DMS 273 (cell line): Measurements from ENCODE around the gene TSSK1B.
"Not testable (repeated sequence)": the region's sequence is repeated elsewhere in the genome, so short reads cannot be mapped to it uniquely, and the experiment has no call there.

ENCODE experiments used
- DNase-seq: peaks from one replicate; lab custom pipeline; 2025; ENCODE audit not compliant: unreplicated experiment; lab: John Stamatoyannopoulos, UW

TSSK1B gene, protein sequence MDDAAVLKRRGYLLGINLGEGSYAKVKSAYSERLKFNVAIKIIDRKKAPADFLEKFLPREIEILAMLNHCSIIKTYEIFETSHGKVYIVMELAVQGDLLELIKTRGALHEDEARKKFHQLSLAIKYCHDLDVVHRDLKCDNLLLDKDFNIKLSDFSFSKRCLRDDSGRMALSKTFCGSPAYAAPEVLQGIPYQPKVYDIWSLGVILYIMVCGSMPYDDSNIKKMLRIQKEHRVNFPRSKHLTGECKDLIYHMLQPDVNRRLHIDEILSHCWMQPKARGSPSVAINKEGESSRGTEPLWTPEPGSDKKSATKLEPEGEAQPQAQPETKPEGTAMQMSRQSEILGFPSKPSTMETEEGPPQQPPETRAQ

DNA sequence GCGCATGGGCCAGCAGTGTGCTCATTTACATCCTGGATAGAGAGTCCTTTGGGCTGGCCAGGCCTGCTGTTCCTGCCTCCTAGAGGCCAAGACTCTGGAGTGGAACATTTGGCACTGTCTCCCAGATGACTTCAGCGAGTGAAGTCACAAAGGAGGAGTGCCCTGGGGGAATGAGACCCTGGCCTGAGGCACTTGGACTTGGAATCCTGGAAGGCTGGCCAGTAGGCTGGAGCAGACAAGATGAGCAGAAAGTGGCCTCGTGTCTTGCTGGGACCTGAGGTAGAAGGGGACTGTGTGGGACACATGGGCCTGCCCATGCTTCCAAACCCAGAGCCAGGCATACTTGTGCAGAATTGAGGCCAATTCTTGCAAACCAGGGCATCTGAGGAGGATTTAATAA, at the start of gene TSSK1B:
TSSK1B (minus strand) TSS at position 101 of the 400 bp plus-strand sequence. CDS start 150 bp downstream, outside the sequence.
- no peak for DNase-seq

DNA sequence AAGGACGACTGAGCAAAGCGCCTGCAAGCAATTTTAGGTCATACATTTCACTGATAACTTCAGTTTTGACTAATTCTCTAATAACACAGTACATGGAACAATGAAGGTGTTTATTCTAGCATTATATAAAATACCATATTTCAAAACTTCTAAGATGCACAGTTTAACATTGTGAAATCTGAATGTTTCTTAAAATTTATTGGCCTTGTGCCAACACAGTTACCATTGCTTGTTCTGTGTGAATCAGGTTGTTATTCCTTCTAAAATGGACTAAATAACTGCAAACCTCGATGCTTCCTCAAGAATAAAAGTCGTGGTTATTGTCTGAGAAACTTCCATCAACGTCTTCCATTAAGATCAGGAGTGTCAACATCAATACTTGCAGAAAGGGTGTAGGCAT, 45.5 kb upstream of the TSSK1B start:
- DNase-seq, result no peak

DNA sequence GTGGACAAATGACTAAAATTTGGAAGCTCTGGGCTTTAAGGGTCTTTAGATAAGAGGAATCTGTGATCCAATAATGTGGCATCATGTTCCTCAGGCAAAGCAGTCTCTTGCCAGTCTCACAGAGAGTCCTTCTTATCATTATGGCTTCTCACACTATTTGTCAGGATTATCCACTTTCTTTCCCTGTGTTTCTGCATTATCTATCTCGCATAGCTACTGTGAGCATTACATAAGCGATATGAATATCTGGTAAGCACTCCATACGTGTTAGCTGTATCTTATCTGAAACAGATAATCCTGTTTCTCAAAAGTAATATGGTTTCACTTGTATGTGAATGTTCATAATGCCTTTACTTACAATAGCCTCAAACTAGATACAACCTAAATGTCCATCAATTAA, 43.9 kb upstream of the TSSK1B start:
- DNase-seq, result no peak

DNA sequence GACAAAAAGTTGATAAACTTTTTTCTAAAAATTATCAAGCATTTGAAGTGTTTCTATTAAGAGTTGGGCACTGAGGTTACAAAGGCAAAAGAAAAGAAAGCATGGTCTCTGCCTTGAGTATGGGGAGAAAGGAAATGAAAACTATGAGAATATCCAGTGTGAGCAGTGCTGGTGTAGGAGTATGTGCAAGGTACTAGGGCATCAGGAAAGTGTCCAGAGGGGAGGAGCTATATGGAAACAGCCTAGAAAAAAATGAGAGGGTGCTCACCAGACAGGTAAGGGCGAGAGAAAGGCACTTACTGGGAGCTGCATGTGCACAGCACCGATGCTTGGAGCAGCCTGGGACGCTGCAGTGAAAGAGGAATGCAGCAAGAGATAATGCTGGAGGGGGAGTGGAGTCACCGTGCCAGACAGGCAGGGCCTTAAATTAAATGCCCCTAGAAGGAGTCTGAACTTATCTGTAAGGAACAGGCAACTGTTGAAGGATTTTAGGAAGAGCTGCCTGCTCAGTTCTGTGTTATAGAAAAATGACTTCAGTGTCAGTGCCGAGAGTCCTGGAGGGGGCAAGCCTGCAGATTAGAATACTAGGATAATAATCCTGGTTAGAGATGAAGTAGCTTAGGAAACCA, 39.4 kb upstream of the TSSK1B start:
- no peak for DNase-seq

DNA sequence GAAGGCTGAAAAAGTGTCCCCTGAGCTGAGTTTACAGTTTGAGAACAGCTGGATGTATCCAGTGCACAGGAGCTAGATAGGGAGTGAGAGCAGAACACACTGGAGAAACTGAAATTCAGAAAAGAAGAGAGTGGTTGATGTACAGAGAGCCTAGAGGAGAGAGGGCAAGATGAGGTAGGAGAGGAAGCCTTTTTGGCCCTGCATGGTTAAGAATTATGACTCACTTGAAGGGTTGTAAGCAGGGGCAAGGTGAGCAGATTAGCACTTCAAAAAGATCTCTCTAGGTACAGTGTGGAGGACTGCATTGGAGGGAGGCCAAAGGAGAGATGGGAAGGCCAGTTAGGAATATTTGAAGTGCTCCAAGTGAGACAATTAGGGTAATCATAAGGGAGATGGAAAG, 28.2 kb upstream of the TSSK1B start:
- no peak for DNase-seq

DNA sequence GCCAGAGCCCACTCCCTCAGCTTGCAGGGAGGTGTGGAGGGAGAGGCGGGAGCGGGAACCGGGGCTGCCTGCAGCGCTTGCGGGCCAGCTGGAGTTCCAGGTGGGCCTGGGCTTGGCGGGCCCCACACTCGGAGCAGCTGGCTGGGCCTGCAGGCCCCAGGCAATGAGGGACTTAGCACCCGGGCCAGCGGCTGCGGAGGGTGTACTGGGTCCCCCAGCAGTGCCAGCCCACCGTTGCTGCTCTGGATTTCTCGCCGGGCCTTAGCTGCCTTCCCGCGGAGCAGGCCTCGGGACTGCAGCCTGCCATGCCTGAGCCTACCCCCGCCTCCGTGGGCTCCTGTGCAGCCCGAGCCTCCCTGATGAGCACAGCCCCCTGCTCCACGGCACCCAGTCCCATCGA, 22.3 kb upstream of the TSSK1B start:
- not testable (repeated sequence) for DNase-seq

DNA sequence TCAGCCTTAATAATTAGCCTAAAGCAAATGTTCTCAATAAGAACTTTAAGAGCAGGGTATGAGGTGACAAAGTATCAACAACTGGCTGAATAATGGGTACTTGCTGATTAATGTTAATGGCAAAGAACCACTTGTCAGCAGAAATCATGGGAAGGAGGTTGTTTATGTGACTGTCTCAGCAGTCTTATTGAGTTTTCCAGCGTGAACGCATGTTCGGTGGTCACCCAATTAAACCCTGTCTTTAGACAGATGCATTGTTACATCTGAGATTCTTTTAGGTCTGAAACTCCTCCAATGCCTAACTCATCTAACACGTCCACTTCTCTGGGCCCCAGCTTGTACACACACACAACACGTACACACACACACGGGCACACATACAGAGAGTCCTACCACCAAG, 18.2 kb upstream of the TSSK1B start:
- DNase-seq, result no peak

DNA sequence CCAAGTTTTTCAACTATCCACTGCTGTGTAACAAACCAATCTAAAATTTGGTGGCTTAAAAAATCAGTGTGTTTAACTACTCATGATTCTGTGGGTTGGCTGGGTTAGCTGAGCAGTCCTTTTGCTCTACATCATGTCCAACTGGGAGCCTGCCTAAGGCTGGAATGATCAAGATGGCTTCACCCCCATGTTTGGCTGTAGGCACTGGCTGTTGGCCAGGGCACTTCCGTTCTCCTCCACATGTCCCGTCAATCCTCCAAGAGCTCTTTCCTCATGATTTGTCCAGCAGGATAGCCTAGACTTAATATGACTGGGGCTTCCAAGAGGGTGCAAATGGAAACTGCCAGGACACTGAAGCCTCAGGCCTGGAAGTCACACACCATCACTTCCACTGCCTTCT, 17.0 kb upstream of the TSSK1B start:
- peak; percentile 52 for DNase-seq

DNA sequence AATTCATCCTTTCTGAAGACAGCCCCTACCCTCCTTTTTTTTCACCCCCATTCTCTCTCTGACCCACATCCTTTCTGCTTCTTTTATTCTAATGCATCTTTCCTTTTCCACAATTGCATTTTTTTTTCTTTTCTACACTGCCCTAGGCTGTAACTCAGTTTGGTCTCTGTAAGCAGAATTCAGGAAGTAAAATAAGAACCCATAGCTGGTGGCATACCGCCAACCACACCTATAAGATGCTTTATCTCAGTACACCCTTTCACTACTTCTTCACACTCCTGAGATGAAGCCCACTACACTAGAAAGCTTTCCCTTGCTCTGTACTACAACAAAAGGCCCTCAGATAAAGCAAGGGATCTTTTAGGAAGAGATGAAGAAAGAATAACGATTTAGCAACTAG, 16.1 kb upstream of the TSSK1B start:
- DNase-seq, result peak; percentile 23

DNA sequence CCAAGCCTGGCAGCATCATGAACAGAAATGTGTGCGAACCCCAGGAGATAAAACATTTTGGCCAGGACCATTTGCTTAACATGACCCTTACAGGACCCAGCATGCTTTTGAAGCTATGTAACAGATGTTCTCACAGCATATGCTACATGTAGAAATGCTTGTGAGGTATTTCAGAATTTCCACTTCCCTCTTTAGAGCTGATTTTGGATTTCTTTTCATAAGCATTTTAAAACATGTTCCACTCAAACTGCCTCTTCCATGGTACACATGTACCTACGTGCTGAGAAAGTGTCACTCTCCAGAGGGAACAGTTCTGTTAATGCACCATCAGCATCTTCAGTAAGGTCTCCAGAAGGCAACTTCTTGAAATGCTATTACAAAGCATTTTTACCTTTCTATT, 15.7 kb upstream of the TSSK1B start:
- DNase-seq, result peak; percentile 58

DNA sequence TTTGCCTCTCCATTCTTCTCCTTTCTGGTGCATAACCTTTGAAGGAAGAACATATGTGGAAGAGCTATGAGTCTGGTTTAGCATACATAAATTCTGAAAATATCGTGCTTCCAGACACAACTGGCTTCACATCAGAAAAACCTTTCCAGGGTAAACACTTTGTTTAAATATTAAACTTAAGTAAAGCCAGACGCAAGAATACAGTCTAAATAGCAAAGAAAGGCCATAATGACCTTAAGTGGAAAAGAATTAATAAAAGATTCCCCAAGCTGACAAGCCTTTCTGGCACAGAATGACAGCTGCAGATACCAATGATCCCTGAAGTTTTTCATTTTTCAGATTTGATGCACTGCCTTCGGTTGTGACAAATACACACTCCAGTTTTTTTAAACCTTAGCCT, 13.5 kb upstream of the TSSK1B start:
- no peak for DNase-seq

DNA sequence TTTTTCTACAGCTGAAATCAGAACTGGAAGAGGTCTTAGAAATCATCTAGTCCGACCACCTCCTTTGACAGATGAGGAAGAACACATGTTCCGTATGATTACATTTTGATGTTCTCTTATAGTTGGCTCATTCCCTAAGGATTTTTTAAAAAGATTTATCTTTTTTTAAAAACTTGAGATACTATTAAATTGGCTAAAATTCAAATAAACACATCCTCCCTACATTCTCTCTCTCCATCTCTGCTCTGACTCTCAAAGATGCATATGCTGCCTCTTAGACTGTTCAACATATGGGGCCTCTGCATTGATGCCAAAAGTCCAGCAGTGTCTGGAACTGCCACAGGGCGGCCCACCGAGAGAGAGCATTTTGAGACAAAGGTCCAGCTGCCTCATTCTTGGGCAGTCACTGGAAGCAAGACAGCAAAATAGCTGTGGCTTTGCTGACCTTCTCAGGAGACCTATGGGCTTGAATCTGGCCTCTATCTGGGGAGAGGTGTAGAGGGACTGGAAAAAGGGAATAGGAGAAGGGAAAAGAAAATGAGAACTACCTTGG, 12.8 kb upstream of the TSSK1B start:
- DNase-seq, result peak; percentile 86

DNA sequence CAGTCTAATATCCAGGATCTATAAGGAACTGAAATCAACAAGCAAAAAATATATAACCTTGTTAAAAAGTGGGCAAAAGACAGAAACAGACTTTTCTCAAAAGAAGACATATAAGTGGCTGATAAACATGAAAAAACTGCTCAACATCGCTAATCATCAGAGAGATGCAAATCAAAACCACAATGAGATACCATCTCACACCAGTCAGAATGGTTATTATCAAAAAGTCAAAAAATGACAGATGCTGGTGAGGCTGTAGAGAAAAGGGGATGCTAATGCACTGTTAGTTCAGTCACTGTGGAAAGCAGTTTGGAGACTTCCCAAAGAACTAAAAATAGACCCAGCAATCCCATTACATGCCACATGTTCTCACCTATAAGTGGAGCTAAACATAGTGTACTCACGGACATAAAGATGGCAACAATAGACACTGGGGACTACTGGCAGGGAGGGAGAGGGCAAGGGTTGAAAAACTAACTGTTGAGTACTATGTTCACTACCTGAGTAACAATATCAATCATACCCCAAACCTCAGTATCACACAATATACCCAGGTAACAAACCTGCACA, 11.7 kb upstream of the TSSK1B start:
- peak; percentile 76 for DNase-seq

DNA sequence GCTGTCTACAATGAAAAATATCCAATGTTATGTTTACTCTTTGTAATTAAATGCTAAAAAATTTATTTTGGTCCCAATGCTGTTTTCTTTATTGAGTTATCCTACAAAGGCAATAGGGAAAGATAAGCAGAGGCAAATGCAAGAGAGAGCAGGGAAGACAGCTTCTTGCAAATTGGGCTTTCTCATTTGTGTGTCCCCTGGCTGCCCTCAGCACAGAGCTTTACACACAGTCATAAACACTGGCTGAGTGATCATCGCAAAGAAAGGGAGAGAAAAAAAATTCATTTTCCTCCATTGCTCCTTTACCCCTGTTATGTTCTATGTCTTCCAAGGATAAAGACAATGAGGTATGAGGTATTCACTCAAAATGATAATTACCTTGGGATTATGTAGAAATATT, 2.3 kb upstream of the TSSK1B start:
- peak; percentile 24 for DNase-seq

DNA sequence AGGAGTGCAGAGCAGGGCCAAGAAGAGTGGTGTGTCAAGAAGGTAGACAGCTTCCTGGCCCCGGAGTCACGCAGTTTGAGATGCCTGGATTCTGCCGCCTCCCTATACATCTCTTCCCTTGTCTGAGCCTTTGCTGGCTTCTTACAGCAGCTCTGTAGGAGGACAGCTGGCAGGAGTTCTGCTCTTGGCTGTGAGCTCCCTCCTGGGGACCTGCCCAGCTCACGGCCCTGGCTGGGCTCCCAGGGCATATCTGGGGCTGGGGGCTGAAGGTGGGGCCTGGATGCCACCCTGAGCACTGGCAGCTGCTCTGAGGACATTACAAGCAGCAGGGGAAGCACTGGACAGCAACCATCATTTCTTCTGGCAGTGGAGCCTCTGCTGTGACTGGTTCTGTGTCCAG, 786 bp upstream of the TSSK1B start:
- peak; percentile 73 for DNase-seq

DNA sequence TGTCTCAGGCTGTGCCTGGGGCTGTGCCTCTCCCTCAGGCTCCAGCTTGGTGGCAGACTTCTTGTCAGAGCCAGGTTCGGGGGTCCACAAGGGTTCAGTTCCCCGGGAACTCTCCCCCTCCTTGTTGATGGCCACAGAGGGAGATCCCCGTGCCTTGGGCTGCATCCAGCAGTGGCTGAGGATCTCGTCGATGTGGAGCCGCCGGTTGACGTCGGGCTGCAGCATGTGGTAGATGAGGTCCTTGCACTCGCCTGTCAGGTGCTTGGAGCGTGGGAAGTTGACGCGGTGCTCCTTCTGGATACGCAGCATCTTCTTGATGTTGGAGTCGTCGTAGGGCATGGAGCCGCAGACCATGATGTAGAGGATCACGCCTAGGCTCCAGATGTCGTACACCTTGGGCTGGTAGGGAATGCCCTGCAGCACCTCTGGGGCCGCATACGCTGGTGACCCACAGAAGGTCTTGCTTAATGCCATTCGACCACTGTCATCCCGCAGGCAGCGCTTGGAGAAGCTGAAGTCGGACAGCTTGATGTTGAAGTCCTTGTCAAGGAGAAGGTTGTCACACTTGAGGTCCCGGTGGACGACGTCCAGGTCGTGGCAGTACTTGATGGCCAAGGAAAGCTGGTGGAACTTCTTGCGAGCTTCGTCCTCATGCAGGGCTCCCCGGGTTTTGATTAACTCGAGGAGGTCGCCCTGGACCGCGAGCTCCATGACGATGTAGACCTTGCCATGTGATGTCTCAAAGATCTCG, 752 bp downstream of the TSSK1B start:
- no peak for DNase-seq

DNA sequence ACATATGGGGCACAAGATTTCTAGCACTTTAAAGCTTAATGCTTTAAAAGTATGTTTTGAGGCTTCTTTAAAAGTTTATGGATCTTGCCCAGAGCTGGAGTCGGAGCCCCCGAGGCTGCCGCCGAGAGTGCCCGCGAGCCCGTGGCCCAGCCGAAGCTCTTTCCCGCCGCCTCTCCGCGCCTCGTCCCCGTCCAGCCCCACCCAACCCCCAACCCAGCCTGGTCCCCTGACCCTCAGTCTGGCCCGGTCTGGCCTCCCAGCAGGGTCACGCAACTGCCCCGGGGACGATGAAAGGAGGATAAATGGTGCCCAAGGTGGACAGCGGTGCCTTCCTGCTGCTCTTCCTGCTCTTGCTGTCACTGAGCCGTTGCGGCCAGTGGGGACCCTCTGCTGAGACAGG, 1.7 kb downstream of the TSSK1B start:
- no peak for DNase-seq

DNA sequence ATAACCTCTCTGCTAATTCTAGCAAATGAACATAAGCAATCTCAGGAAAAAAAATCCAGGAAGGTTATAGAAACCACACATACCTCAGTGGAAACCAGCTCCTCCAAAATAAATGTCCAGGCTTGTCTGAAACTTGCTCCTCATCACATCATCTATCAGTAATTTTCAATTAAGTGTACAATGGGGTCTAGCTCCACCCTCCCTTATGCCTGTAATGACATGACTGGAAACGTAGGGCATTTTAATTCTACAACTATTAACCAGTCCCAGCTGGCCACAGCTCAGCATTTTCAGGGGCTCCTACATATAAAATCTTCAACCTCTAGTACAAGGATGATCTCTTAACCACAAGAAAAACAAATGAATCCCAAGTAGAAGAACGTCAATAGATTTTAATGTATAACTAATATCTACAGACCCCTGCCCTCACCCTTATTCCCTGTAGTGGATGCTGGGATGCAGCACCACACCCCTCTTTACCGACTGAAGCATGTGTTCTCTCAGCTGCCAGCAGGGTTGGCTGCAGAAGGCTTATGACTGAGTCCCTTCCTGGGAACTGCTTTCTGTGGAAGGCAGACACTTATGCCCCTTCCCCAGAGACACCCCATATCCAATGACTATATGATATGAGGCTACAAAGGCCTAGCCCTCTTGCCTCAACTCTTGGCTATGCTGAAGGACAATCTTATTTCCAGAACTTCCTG, 6.8 kb downstream of the TSSK1B start:
- peak; percentile 89 for DNase-seq

DNA sequence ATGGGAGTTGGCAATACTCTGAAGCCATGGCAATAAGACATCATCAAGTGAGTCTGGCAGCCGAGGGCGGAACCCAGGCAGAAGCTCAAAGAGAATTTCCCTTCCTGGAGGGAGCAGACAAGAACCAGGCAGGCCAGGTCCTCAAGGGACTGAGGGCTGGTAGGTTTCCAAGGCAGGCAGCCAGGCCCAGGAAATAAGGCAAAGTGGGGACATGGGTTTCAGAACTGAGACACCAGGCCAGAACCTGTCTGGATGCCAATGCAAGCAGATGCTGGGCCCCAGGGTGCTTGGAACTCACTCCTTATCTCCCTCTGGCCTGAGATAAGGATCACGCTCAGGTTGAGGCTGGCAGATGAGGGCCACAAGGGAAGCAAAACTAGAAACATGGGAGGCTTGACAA, 8.9 kb downstream of the TSSK1B start:
- DNase-seq, result peak; percentile 95

DNA sequence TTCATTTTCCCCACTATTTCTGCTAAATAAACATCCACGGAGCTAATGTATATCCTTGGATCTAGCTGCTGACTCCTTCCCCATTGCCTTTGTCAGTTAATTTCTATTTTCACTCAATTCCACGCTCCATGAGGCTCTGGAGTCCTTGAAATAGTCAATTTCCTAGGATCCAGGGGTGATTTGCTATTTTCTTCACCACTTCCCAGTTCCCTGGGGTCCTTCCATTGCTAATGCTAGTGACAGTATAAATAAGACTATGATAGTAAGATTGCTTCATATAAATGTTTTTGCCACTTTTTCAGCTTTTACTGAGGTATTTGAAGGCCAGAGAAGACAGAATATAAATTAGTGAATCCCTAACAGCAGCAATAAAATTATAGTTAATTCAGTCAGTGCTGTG, 13.1 kb downstream of the TSSK1B start:
- no peak for DNase-seq

DNA sequence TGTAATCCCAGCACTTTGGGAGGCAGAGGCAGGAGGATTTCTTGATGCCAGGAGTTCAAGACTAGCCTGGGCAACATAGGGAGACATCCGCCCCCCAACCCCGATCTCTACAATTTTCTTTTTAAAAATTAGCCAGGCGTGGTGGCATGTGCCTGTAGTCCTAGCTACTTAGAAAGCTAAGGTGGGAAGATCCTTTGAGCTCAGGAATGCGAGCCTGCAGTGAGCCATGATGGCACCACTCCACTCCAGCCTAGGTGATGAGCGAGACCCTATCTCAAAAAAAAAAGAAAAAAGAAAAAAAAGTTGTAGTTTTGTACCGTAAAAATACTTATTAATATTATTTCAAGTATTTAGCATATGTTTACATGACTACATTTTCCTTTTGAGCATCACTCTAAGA, 29.3 kb downstream of the TSSK1B start:
- DNase-seq, result no peak
